Peyer's patch (tissue), 4 donors: ENCODE data around the gene RTN4RL1. TPM values are rescaled to one million over a fixed set of nuclear protein-coding genes. Genes with fewer than 3 reads are reported as not detected.
A peak's percentile ranks its signal among the peaks of the same experiment; 100 is the strongest.

Experiments
- DNase-seq, 3 donors: peaks; one replicate each; pipeline ENCODE4 v3.0.0-alpha.2; 2017 to 2019
- H3K27ac ChIP-seq, 4 donors: fragments of 200-600 bp; sonication (generic); one replicate each; pipeline ENCODE4 v1.5.1; 2016 to 2019
- H3K27me3 ChIP-seq, 2 donors: fragments of 200-600 bp; sonication (generic); one replicate each; pipeline ENCODE4 v1.5.1; 2019
- H3K36me3 ChIP-seq, 3 donors: fragments of 200-600 bp; sonication (generic); one replicate each; pipeline ENCODE4 v1.5.1; 2016 to 2019
- H3K4me1 ChIP-seq, 4 donors: fragments of 200-600 bp; sonication (generic); one replicate each; pipeline ENCODE4 v1.5.1; 2016 to 2019
- H3K4me3 ChIP-seq, 4 donors: fragments of 200-600 bp; sonication (generic); 1 replicate in 3 of 4; 2 replicates in 1 of 4; pipeline ENCODE4 v1.5.1; 2016 to 2019; ENCODE audit warnings: mild to moderate bottlenecking in 1 of 4
- H3K9me3 ChIP-seq, 4 donors: fragments of 200-600 bp; sonication (generic); one replicate each; pipeline ENCODE4 v1.5.1; 2016 to 2019; ENCODE audit warnings: mild to moderate bottlenecking in 1 of 4
- POLR2A ChIP-seq, 2 donors: fragments of 450-650 bp; IDR thresholded peaks; one replicate each; pipeline ENCODE4 v1.5.1; 2017; ENCODE audit warnings: antibody characterized with exemption in 2 of 2, mild to moderate bottlenecking in 2 of 2, moderate library complexity in 2 of 2
- total RNA-seq, 4 donors: library from RNA; depleted of rRNA; stranded (reverse); fragments of >200 nt; gene quantifications; one replicate each; pipeline ENCODE4 v1.1.0, GENCODE V29; 2016
- TF ChIP-seq, protein P1 (sequence below), 6 experiments: fragments of 450-650 bp in 4 of 6; fragments of 200-600 bp in 2 of 6; sonication (generic) in 1 of 6; IDR thresholded peaks; one replicate each; pipeline ENCODE4 v1.5.1; 2017 to 2019; ENCODE audit warnings: antibody characterized with exemption in 6 of 6, mild to moderate bottlenecking in 3 of 6, moderate library complexity in 1 of 6

Gene RTN4RL1
- total RNA-seq, 4 donors from 2014 or later: not detected

DNA sequence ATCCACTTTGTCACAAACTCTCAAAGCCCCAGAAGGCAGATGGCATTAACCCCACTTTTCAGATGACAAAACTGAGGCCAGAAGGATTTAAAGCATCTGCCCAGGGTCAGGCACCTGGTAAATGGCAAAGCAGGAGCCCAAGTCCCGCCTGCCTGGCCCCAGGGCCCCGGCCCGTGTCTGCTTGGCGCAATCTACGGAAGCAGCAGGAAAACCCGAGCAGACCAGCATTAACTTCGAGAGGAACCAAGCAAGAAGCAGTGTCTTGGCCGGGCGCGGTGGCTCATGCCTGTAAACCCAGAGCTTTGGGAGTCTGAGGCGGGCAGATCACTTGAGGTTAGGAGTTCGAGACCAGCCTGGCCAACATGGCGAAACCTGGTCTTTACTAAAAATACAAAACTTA, 21.6 kb downstream of the RTN4RL1 start:
- peaks cover 1 to 18% (median 4%) of the 10 kb centered on the region in 4 donors for H3K4me1 ChIP-seq
- H3K36me3 ChIP-seq: no peaks in the 10 kb centered on the region
- H3K9me3 ChIP-seq: no peaks in the 10 kb centered on the region
- DNase-seq: no peak
- no peak overlapping the region for H3K27ac ChIP-seq
- H3K4me3 ChIP-seq: no peak overlapping the region
- no peaks in the 10 kb centered on the region for H3K27me3 ChIP-seq
- TF ChIP-seq, protein P1, sequence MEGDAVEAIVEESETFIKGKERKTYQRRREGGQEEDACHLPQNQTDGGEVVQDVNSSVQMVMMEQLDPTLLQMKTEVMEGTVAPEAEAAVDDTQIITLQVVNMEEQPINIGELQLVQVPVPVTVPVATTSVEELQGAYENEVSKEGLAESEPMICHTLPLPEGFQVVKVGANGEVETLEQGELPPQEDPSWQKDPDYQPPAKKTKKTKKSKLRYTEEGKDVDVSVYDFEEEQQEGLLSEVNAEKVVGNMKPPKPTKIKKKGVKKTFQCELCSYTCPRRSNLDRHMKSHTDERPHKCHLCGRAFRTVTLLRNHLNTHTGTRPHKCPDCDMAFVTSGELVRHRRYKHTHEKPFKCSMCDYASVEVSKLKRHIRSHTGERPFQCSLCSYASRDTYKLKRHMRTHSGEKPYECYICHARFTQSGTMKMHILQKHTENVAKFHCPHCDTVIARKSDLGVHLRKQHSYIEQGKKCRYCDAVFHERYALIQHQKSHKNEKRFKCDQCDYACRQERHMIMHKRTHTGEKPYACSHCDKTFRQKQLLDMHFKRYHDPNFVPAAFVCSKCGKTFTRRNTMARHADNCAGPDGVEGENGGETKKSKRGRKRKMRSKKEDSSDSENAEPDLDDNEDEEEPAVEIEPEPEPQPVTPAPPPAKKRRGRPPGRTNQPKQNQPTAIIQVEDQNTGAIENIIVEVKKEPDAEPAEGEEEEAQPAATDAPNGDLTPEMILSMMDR (IDR thresholded peaks at IDR 0.05): no peak
- no peak for TF ChIP-seq POLR2A (IDR thresholded peaks at IDR 0.05)

DNA sequence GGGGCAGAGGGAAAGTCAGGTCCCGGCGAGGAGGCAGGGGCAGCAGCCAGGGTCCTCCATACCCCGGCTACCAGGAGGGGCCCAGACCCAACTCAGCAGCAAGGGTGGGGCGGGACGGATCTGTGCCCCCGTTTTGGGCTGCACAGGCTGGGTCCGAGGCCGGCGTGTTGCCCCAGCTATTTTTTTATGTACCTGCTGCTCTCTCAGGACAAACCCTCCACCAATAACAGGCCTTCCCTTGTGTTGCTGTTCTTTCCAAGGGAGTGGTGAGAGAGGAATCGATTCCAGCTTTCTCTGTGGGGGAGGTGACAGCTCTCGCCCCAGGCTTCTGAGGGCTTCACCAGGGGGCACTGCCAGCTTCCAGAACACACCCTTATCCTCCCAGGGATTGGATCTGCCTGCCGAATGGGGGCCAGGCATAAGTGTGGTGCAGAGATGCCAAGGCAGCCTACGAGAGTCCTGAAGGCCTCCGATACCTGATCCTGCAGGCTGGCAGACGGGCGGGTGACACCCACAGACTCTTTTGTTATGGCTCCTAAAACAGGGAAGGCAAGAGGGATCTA, 22.3 kb downstream of the RTN4RL1 start:
- peaks cover 4 to 25% (median 6%) of the 10 kb centered on the region in 4 donors for H3K4me1 ChIP-seq
- no peak overlapping the region for H3K27ac ChIP-seq
- H3K4me3 ChIP-seq: no peak overlapping the region
- DNase-seq: no peak
- H3K9me3 ChIP-seq: no peaks in the 10 kb centered on the region
- H3K27me3 ChIP-seq: no peaks in the 10 kb centered on the region
- no peaks in the 10 kb centered on the region for H3K36me3 ChIP-seq
- no peak for TF ChIP-seq POLR2A (IDR thresholded peaks at IDR 0.05)
- TF ChIP-seq, protein P1 (IDR thresholded peaks at IDR 0.05): no peak

DNA sequence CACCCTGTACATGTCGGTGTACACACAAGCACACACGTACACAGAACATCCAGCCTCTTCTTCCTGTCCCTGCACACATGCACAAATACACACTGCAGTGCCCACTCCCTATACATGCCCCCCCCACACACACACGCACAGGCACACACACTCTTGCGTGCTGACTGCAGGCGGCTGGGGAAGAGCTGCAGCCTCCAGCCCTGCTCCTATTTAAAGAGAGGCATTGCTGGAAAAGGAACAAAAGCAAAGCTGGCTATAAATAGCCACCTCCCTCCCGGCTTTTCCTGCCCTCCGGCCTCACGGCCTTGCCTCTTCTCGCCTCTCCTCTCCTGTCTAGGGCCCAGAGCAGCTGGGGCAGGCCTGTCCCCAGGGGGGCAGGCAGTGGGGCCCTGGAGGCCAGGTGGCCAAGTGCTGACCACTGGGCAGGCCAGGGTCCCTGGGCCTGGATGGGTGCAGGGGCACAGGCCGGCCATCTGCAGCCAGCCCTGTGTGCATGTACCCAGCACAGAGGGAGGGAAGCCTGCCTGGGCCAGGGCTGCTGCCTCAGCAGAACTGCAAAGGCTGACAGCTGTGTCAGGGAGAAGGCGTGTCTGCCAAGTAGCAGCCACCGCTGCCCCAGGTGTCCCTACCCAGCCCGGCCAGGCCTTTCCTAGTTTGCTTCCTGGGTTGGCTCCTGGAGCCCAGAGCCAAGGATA, 25.4 kb downstream of the RTN4RL1 start:
- no peak for TF ChIP-seq POLR2A (IDR thresholded peaks at IDR 0.05)
- TF ChIP-seq, protein P1 (IDR thresholded peaks at IDR 0.05): no peak
- Histone ChIP-seq H3K9me3 (no peaks in the 10 kb centered on the region), H3K36me3 (no peaks in the 10 kb centered on the region), H3K27ac (peak overlapping the region in 2 of 4 donors; percentile 44 to 73), H3K4me3 (no peak overlapping the region), H3K27me3 (no peaks in the 10 kb centered on the region), H3K4me1 (peaks cover 4 to 33% (median 7%) of the 10 kb centered on the region in 4 donors)
- peak in 2 of 3 donors; percentile 76 to 79 for DNase-seq

DNA sequence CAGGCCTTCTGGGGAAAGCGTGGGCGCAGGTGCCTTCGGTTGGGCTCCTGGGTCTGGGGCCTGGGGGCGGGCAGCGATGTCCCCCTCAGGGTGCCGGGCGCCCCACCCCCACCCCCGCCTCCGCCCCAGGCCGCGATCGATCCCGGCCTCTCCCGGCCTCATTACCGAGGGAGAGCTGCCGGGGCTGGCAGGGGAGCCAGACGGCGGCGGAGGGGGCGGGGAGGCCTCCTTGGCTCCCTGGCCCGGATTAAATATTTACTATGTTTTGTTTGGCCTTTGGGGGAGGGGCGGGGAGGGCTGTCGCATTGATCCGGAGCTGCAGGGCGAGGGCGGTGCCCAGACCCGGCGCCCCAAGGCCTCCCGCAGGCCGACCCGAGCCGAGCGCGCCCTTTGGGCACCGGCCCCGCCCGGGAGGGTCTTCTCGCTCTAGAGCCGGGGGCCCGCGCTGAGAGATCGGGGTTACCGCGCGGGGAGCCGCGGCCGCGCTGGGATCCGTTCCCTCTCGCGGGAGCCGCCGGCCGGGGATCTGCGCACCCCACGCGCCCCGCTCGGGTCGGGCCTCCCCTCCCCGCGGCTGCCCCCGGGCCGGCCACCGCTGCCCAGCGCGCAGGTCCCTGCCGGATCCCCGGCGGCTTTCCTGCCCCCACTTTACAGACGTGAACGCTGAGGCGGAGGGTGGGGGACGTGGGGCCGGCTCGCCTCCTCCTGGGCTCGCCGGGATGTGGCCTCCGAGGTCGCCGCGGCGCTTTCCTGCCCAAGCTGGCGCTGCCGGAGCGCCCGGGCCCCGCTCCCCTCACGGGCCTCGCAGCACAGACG, 27.0 kb downstream of the RTN4RL1 start:
- no peaks in the 10 kb centered on the region for H3K9me3 ChIP-seq
- peak in 2 of 3 donors; percentile 77 to 81 for DNase-seq
- peaks cover 4 to 33% (median 7%) of the 10 kb centered on the region in 4 donors for H3K4me1 ChIP-seq

DNA sequence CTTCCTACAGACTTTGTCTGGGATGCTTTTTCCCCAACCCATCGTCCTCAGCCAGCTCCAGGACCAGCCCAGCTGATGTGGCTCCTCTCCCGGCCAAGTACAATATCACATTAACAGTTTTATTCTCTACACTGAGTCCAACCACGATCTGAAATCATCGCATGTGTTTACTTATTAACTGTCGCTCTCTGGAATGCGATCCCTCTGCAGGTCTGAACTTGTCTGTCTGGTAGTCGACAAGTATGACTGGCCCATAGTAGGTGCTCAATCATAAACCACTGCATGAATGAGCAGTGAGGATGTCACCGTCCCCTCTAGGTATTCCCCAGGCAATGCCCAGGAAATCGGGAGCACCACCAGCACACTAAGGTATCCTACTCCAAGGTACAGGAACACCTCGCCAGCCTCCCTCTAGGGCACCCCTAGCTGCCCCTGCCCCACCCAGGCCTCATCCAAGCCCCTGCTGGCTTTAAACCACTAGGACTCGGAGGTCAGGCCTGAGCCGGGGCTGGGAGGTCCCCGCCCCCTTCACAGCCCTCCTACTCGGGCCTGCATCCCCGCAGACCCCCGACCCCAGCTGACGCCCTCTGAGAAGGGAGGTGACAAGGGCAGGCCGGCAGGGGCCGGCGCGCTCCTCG, 27.7 kb downstream of the RTN4RL1 start:
- Histone ChIP-seq H3K27me3 (no peaks in the 10 kb centered on the region), H3K4me3 (peak overlapping the region in 3 of 4 donors; percentile 30 to 76 (median 66)), H3K36me3 (no peaks in the 10 kb centered on the region), H3K27ac (peak overlapping the region in 2 of 4 donors; percentile 52 to 72), H3K4me1 (peaks cover 4 to 33% (median 7%) of the 10 kb centered on the region in 4 donors), H3K9me3 (no peaks in the 10 kb centered on the region)
- TF ChIP-seq, protein P1 (IDR thresholded peaks at IDR 0.05): peak in 2 of 6 experiments; percentile 5 to 23
- no peak for TF ChIP-seq POLR2A (IDR thresholded peaks at IDR 0.05)
- no peak for DNase-seq

More for the DNA sequence above, 27.0 kb downstream of the RTN4RL1 start:
- H3K27ac ChIP-seq: peak overlapping the region in 2 of 4 donors; percentile 52 to 72
- no peaks in the 10 kb centered on the region for H3K36me3 ChIP-seq
- peak in 1 of 2 donors; percentile 30 for TF ChIP-seq POLR2A (IDR thresholded peaks at IDR 0.05)
- TF ChIP-seq, protein P1 (IDR thresholded peaks at IDR 0.05): no peak
- no peaks in the 10 kb centered on the region for H3K27me3 ChIP-seq
- H3K4me3 ChIP-seq: peak overlapping the region; percentile 15 to 76 (median 48)
